Posterior cingulate gyrus (tissue), 11 donors: Measurements from ENCODE around the gene TNS3.

ENCODE experiments used
- DNase-seq, 10 donors: peaks; one replicate each; pipeline versions ENCODE4 v3.0.0 to v3.0.0-alpha.2; 2020 to 2021; ENCODE audit warnings: mixed read lengths in 3 of 10
- intact Hi-C: fragments of 100-400 bp; cut with DNase I; formaldehyde crosslinking; loops from one replicate; pipeline ENCODE4 v1.15.1; 2023

The TNS3 gene

DNA sequence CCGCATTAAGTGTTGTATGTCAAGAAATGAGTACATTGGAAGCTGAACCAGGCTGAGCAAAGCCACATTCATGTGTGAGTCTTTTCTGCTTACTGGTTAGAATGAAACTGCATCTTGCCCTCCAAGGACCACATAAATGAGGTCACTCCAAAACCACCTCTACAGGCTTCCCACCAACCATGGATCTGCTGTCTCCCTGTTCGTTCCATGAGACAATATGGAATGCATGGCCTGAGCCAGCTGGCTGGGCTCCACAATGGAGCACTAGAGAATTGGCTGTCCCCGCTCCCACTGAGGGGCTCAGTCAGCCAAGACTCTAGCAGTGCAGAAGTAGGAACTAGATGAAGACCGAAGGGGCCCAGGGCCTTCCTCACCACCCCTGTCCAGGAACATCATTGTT lies 120.8 kb downstream of the TNS3 start:
- intact Hi-C loops, result no loop called here
- peak in 1 of 10 donors; percentile 86 for DNase-seq

DNA sequence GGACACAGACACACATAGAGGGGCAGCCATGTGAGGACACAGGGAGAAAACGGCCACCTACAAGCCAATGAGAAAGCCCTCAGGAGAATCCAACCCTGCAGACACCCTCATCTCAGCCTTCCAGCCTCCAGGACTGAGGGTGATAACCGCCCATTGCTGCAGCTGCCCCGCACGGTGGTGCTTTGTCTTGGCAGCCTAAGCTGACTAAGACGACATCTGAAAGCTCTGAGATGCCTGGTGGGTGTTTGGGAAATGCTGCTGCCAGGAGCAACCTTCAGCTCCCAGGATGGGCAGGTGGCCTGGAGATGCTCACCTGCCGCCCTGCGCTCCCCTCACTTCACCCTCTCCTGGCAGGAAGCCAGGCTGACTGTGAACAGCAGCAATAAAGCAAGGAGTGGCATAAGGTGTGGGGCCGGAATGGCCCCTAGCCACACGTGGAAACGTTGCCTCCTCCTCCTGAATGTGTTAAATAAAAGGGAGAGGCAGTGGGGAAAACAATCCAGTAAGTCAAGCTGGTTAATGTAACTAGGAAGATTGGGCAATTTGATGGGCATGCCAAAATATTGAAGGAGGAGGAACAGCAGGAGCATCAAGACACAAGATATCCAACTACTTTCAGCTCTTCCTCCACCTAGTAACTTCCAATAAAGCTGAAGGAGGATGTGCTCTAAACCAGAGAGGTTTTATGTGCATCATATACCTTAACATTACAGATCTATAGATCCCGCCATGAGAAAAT lies 121.5 kb downstream of the TNS3 start:
- intact Hi-C loops, result no loop called here
- DNase-seq, result peak in 1 of 10 donors; percentile 71

DNA sequence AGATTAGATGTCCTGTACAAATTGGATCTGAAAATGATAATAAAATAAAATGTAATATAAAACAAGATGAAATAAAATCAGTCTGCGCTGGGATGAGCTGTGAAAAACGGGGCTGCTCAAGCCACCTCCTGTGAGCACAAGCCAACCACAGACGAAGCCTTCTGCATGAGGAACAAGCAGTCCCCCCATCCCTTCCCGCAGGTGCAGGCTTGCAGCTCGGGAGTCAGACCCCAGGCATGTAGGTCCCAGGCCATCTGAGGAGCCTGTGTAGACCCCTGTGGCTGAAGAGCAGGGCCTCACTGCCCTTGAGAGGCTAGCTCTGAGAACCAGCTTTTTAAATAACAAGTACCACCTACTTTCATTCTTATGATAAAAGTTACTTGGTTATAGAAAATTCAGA lies 123.4 kb downstream of the TNS3 start:
- peak in 1 of 10 donors; percentile 61 for DNase-seq
- intact Hi-C loops, result no loop called here

DNA sequence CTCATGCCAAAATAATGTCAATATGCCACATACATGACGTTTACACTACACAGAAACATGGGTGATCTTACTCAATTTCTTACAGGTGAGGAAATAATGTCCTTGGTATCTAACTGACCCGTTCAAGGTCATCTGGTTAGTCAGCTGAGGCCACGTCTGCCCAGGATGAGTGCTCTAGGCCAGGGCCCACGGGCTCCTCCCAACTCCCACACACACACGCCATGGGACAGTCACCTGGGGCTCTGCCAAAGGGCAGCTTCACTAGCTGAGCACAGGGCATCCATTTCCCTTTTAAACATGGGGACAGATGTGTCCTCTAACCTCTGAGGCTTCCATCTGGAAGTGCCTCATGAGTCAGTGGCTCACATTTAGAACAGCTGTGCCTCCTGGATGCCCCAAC lies 123.9 kb downstream of the TNS3 start:
- peak in 1 of 10 donors; percentile 79 for DNase-seq
- intact Hi-C loops, result no loop called here

DNA sequence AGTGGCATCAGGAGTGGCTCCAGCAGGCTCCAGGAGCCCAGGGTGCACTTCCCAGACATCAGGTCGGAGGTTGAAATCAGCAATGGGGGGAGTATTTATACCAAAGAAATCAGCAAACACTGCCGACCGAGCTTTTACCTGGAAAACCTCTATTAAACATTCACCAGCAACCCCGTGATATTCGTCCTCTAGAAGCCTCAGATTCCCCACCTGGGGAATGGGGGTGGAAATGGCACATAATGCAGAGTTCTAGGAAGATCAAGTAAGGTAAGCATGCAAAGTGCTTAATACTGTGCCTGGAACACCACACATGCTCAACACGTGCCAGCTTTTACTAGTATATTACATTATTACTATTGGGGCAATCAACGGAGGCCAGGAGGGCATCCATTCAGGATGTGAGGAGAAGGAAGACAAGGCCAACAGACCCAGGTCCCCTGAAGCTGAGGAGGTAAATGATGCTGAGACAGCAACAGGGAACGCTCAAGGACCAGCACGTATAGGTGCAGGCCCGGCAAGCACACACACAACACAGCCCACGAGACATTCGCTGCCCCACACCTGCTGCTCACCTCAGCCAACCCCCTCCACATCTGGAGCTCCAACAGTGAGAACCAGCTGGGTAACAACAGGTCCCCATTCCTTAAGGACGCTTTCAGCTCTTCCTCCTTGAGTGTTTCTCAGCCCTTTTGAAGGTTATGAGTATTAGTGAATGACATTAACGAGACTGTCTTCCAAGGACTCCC lies 125.5 kb downstream of the TNS3 start:
- DNase-seq, result peak in 1 of 10 donors; percentile 25
- intact Hi-C loops, result no loop called here

DNA sequence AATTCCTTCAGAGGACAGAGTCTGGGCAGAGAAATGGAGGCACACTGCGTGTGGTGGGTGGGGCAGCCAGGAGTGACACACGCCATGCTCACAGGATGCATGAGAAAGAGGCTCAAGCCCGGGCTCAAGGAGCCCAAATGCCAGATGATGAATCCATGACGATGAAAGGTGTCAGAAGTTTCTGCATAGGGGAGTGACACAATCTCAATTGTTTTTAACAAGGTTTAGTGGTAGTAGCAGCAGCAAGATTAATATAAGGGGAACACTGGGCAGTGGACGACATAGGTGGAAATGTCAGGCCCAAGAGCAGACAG lies 126.1 kb downstream of the TNS3 start:
- intact Hi-C loops, result no loop called here
- no peak for DNase-seq

DNA sequence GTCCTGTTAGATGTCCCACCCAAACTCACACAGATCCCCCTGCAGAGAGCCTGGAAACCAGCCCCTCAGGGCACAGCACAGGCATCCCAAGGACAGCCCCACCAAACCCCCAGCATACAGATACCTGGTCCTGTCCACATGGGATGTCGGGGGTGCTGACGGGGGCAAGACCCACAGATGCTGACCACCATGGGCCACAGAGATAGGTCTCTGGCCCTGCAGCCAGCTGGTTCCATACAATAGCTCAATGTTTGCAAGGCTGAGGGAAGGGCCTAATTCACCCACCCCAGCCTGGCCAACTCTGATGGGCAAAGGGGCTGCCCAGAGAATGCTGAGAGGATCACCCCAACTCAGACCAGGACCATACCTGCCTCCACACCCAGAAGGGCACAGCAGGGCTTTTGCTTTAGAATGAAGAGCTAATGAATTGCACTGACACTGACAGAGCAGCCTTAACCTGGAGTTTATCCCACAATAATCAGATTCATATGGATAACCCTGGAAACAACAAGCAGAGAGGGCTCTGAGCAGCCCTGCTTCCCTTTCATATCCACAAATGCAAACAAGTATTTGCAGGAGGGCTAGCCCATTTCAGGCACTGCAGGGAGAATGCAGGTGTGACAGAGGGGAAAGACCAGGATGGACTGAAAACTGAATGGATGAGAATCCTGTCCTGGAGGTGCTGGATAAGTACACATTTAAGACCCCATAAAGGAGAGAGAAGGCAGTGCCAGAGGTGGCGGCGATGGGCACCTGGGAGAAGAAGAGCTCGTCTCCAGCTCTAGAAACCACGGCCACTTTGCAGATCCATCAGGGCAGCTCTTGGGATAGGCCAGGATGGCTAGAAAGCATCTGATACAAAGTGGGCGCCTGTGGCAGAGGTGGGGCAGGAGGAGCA lies 126.7 kb downstream of the TNS3 start:
- intact Hi-C loops, result no loop called here
- peak in 1 of 10 donors; percentile 69 for DNase-seq

DNA sequence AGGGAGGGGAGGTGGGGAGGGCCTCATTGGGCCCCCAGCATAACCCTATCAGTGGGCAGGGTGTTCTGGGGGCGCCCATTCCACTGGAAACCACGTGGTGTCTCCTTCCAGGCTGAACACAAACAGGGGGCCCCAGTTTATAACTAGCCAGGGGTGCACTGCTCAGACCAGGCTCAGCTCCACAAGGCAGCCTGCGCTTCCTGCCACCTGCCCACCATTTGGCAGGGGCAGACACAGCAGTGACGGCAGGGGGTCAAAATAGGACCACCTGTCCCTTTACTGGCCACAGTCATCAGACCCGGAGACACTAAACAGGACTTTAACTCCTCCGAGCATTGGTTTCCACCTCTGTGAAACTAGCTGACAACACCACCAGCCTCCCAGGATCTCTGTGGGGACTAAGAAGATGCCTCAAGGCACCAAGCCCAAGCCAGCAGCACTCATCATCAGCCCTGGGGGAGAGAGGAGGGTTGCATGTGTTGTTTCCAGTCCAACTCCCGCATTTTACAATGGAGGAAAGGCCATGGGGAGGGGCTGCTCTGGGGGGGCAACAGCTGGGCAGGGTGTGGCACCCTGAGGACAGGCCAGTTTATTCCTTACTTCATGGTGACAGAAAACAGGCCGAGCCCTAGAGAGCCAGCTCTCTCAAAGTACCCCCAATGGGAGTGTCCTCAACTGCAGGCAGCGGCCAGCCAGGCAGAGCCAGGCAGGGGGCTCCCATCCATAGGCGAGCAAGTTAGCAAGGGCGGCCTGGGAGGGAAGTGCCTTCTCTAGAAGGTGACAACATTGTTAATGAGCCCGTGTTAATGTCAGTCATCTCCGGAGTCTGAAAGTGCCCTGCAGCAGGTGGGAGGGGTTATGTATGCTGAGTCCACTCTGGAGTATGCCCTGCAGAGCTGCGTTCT lies 127.6 kb downstream of the TNS3 start:
- intact Hi-C loops, result no loop called here
- DNase-seq, result peak in 1 of 10 donors; percentile 49

DNA sequence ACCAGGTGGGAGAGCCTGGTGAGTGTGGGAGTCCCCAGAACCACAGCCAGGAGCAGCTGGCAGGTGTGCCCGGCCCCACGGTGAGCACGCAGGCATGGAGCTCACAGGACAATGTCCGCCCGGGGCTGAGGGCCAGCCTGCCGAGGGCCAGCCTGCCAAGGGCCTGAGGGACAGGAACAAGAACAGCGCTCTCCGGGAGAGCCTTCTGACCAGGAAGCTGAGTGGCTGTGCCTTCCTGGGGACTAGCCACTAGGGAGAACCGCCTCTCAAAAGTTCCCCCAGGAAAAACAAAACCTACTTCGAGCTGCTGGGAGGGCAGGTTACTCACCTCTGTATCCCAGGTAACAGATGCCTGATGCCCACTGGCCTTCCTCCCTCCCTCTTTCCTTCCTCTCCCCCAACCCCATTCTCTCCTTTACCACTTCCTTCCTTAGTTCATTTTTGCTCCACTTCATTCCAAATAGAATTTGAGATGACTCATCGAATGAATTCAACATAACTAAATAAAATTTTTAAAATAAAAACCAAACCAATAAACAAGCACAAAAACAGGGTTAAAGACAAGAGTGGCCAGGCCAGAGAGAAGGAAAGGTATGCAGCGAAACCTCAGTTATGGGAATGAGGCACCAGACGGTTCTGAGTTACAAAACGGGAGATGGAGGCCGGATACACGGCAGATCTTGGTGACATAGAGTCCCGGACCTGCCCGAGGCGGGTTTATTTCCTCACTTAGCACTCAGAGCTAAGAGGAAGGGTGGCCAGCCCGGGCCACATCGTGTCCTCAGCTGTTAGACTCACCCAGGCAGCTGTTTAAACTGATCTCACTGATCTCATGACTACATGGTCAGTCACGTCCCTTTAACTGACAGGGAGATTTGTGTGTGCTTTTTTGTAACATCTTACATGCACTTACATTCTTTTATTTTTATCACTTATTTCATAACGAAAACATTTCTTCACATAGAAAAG lies 128.5 kb downstream of the TNS3 start:
- peak in 1 of 10 donors; percentile 89 for DNase-seq
- intact Hi-C loops, result no loop called here

DNA sequence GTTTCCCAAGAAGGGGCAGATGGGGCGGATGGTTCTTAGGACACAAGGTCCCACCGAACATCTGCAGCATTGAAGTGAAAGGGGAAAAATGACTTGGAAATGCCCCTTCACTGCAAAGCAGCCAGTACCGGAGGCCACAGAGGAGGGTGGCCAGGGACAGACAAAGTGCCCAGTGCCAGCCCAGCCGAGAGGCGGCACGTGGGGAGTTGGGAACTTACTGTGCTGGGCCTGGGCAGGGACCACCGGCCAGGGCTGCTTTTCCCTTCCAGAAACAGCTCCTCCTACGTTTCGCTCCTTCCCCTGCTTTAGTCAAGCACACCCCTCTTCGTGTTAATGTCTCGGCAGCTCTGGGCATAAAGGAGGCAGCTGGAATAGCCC lies 129.2 kb downstream of the TNS3 start:
- intact Hi-C loops, result no loop called here
- peak in 1 of 10 donors; percentile 71 for DNase-seq

DNA sequence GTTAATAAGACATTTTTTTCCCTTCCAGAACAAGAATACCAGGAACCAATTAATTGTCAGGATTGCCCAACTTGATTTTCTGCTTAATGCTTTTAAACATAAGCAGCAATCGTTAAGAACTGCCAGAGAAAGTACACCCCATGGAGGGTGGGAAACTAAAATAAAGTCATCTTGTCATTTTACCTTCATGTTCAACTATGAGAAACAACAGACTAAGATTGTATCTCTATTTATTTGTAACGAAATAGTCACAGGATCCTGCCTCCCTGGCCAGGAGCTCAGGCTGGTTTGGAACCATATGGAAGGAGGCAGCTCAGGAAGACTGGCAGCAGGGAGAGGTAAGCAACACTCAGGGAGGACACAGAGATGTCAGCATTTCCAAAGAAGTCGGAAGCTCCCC lies 129.6 kb downstream of the TNS3 start:
- no peak for DNase-seq
- intact Hi-C loops, result no loop called here

DNA sequence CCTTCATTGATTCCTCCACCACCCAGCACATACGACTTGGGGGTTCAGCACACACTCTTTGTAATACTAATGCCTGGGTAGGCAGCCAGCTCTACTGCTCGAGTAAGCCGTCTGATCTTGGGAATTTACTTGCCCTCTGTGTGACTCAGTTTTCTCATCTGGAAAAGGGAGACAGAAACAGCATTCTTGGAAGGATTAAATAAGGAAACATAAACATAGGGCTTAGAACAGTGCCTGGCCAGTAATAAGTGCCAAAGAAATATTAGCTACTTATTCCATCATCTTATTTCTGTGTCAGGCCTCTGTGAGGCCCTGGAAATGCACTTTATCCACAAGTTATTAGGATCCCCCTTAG lies 130.1 kb downstream of the TNS3 start:
- intact Hi-C loops, result no loop called here
- DNase-seq, result peak in 1 of 10 donors; percentile 3

DNA sequence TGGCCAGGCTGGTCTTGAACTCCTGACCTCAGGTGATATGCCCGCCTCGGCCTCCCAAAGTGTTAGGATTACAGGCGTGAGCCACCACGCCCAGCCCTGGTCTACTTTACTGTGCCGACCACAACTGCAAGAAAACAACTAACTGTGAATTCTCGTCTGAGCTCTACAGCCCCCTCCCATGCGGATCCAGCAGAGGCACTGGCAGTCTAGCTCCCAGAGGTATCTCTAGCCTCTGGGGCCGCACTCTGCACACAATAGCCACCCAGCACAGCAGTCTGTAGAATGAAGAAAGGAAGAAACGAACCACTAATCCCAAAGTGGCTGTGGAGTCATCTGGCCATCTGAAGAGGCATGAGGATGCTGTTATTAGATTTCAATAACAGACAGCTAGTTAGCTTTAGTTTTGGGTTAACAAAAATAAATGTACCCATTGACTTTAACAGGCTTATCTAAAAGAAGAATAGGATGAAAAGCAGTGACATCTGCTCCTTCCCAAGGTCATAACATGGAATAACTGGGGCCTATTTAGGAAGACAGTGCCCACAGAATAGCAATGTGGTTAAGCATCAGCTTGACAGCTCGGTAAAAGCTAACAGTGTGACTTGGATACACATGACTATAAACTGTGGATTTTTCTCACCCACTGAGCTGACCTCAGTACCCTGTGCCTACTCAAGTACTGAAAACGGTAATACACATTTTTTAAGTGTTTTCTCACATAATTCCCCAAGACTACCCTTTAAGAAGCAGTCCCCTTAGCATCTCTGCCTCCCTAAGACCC lies 131.9 kb downstream of the TNS3 start:
- intact Hi-C loops, result no loop called here
- no peak for DNase-seq

DNA sequence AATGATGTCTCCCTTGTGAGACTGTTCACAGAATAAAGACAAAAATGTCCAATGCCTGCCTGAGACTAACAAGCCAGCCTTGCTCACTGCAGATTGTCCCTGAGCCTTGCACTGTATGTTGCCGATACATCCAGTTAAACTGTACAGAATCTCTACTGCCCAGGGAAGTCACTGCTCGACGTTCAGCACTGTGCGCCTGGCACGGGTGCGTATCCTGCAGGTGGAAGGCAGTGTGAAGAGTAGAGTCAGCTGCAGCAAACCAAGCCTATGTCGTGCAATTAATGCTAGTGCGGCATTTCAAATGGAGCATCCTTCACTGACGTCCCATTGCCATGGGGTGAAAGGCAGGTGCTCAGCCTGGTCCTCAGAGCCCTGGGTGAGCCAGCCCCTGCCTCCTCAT lies 132.9 kb downstream of the TNS3 start:
- intact Hi-C loops, result no loop called here
- DNase-seq, result peak in 1 of 10 donors; percentile 59

DNA sequence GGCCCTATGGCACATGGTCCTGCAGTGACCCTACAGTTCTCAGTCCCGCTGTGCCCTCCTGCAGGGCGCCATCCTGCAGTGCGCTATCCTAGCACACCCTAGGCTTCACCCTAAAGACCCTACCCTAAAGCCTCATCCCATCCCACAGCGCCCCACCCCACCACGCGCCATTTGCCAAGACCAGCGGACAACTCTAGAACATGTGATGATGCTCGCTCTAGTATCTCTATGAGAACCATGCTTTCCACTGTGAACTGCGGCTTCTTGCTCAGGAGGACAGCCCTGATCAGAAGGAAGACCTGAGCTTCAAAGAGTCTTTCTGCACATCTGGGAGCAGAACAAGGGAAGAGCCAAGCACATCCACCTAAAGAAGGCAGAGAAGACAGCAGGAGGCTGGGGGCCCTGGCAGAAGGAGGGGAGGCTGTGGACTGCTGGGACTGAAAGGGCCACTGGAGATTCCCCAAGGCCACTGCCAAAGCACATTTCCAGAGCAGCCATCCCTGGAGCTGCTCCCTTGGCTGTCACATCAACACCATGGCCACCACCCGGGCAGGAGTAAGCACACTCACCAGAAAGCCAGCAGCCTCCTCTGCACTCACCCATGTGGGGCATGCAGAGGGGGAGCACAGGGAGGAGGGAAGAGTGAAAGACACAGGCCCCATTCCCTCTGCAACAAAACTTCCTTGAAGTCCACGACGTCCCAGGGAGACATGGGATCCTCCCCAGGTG lies 134.1 kb downstream of the TNS3 start:
- intact Hi-C loops, result no loop called here

DNA sequence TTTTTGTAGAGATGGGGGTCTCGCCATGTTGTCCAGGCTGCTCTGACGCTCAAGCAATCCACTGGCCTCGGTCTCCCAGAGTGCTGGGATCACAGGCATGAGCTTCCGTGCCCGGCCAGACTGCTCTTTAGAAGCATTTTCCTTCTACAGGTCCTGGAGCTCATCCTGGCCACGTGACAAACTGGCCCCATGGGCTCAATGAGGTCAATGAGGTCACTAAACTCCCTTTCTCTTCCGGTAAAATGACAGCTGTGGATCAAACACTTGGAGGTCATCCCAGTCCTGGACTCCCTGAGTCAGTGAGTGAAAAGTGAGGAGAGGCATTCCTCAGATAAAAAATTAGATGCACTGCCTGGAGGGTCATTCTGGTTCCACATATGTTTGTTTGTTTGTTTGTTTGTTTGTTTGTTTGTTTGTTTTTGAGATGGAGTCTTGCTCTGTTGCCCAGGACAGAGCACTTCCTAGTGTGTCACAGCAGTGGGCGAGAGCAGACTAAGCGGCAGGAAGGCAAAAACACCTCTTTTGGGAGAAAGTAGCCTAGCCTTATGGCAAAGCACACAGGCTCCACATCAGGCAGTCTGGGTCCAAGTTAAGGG lies 134.9 kb downstream of the TNS3 start:
- intact Hi-C loops, result no loop called here
- no peak for DNase-seq

More for the DNA sequence above, 134.1 kb downstream of the TNS3 start:
- DNase-seq, result peak in 1 of 10 donors; percentile 44

DNA sequence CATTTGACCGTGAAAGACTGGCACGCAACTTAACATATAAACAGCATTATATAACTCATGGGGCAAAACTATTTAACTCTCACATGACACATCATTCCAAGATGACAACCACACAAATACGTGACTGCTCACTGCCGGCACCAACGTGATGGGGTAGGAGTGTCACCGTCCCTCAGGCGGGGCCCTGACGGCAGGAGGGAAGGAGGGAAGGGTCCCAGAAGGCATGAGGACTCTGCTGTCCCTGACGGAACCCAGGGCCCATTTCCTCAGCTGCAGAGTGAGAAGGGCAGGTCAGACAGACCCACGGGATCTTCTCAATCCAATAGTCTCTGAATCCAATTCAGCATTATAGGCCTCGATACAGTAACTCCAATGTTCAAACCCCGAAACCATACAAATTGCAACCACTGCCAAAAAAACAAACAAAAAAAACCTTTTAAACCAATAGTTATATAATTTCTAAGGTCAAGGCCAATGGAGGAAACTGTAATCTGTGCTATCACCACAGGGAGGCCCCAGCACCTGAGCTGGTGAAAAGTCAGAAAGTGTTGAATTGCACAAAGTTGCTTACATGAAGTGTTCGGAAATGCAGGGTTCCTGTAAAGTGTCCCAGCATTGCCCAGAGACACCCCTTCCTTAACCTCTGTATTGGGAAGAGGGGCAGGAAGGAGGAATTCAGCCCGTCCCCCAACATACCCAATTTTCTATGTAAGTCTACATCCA lies 137.4 kb downstream of the TNS3 start:
- no peak for DNase-seq
- intact Hi-C loops, result no loop called here
